CMK (cell line): Measurements from ENCODE around the gene DNAJC15.

Experiments used
- DNase-seq: peaks from one replicate; pipeline ENCODE4 v3.0.0-alpha.2; 2010; ENCODE audit warnings: low read depth

Gene DNAJC15

DNA sequence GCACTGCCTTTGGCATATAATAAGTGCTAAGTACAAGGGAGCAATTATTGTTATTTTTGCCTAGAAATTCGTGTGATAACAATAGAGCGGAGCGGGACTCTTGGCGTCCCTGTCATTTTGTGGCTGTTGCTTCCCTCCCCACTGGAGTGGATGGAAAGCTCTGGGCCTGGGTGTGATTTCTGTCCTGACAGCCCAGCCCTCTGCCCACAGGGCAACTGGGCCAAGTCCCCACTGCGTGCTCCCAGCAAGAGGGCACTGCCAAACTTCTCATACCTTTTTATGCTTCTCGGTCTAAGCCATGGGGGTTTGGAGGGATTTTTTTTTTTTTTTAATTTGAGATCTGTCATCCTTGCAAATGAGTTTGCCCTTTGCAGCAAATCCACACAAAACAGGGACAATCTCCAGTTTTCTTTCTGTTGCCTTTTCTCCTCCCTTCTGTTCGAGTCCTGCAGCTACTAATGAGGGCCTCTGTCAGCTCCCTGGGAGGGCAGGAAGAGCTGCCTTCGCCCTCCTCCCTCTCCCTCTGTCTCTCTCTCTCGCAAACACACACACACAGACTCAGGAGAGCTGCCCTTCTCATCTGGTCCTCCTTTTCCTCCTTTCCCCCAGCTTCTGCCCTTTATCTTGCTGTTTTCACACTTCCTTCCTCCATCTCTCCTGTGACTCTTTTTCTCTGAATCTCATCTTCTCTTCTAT lies 103.9 kb downstream of the DNAJC15 start:
- no peak for DNase-seq

- no peak for DNase-seq
These were observed 104.4 kb downstream of the DNAJC15 start for GRCh38 chr13:43127827-43128226.

DNA sequence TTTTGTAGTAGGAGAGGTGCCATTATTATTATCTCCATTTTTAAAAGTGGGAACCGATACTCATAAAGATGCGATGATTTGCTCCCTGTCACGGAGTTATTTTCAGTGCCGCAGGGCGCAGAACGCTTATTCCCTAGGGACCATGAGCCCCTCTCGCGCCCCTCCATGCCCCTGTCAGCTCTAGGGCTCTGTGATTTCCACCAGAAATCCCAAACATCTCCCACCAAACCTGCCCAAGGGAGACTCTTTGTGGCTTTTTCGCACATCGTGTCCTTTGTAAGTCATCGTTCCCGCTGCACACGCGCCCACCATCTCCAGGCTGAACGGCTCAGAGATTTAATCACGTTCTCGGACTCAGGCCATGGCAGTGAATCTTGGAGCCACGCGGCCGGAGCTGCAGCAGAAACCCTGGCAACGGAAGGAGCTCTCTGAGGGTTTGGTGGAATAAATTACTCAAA lies 105.1 kb downstream of the DNAJC15 start:
- no peak for DNase-seq

DNA sequence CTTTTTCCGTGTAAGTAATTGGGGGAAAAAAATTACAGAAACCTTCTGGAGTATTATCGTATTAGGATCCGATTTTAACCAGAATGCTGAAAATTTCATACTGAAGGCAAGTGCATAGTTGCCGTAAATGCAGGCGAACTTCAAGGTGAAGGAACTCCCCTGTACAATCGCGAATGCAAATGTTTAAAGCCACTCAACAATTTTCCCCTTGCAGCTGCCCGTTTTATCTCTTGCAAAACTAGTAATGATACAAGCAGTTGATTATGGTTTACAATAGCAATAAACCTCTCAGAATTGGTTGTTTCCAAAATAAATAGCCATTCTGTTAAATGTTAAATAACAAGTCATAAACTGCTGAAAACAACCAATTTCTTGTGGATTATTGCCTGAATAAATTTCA lies 105.7 kb downstream of the DNAJC15 start:
- no peak for DNase-seq

DNA sequence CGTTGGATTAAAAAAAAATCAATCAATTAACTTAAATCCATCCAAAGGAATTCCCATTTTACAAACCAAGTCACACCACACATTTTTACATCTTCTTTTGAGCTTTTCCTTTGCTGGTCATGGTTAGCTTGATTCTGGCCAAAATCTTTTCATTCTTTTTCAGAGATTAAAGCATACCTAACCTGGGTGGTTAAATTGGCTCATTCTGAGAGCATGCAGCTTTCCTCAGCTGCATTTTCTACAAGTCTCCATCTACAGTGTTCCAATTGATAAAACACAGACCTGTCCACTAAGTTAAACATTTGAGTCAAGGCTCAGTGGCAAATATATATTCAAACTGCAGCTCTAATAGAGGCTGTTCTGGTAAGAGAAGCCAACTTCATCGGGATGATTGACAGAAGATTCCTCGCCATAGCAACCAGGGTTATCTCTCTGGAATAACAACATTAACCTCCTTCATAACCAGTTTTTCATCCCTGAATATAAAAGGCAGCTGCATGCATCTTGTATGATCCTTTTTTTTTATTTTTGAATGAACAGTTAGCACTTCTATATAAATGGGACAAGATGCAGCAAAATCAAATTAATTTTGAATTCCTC lies 106.2 kb downstream of the DNAJC15 start:
- DNase-seq: no peak

GRCh38 chr13:43132257-43132656 lies 108.9 kb downstream of the DNAJC15 start:
- no peak for DNase-seq

DNA sequence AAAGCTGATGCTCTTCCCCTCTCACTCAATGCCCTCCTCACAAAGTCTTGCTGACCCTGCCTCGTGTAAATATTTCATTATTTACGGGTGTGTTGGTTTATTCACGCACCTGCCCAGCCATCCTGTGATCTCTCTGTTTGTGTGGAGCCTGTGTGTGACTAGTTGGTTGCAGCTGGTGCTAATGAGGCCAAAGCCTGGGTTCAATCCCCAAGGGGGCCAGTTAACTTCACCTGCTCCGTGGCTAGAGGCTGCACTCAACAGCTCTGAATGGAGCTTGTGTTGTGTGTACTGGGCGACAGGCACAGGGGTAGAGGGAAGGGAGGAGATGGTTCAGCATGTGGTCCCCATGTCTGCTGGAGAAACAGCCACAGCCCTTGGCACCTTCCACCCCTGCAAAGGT lies 109.5 kb downstream of the DNAJC15 start:
- no peak for DNase-seq

- no peak for DNase-seq
These were observed 110.4 kb downstream of the DNAJC15 start for GRCh38 chr13:43133792-43134191.

DNA sequence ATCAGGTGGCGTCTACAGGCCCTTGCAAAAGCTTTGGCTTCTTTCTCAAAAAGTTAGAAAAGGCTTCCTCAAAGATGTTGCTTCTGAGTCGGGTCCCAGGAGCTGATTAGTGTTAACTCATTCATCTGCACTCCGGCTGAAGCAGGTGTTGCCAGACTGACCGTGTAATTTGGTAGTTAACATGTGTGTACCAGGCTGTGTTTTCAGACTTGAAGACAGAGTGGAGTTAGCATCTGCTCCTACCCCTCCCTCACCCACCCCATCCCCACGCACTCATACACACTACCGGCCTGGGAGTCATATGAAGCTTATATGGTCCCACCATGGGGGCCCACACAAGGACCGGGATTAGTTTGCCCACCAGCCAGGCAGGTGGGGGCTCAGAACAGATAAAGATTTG lies 111.5 kb downstream of the DNAJC15 start:
- no peak for DNase-seq

DNA sequence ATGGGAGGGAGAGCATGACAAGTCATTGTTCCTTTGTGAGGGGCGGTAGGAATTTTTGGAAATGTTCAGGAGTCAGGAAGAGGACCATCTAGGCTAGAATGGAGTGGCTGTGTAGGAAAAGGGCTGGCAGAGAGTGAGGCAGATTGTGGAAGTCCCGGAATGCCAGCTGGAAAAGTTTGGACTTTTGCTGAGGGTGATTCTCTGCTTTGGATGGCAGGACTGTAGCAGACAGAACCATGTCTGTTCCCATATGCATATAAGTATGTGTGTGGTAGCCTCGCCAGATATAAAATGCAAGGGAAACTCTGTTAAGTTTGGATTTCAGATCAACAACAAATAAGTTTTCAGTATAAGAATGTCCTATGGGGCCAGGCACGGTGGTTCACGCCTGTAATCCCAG lies 112.1 kb downstream of the DNAJC15 start:
- DNase-seq: no peak

DNA sequence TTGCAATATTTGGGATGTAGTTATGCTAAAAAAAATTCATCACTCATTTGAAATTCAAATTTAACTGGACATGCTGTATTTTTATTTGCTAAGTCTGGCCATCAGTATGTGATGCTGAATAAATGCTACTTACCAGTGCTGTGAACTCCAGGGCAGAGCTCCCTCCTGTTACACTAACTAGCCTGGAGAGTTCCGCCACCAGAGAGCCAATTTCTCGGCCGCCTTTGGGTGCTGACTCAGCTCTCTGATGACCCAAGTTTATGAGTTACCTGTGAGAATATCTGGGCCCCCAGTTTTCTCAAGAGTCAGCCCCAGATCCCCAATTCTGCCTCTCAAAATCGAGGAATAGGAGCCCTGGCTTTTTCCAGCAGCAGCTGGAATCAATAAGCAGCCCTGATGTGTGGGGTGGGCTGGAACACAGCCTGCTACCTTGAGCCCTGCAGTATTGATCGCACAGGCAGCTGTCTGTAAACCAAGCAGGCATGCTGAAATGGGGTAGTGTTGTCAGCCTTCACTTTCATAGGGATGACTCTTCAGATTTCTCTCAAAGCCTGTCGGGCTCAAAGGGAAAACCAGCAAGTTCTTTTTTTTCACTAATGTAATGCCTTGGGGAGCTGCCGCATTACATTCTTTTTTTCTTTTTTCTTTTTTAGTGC lies 113.7 kb downstream of the DNAJC15 start:
- no peak for DNase-seq

GRCh38 chr13:43139211-43139610 lies 115.8 kb downstream of the DNAJC15 start:
- DNase-seq: no peak

DNA sequence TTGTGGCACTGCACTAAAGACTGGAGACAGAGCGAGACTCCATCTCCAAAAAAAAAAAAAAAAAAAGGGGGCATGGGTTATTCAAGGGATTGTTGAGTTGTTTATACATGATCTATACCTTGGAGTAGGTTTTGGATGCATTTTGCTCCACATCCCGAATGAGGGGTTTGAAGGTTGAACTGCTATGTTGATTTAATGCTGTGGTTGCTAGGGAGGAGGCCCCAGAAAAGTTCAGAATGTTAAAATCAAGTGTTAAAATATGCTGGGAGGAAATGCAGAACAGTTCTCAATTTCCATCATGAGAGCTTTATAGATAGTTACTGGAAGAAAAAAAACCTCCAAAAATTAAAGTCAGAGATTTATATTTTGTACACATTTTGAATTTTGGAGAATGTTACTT lies 116.5 kb downstream of the DNAJC15 start:
- no peak for DNase-seq

- no peak for DNase-seq
These were observed 117.6 kb downstream of the DNAJC15 start for GRCh38 chr13:43140985-43141384.

DNA sequence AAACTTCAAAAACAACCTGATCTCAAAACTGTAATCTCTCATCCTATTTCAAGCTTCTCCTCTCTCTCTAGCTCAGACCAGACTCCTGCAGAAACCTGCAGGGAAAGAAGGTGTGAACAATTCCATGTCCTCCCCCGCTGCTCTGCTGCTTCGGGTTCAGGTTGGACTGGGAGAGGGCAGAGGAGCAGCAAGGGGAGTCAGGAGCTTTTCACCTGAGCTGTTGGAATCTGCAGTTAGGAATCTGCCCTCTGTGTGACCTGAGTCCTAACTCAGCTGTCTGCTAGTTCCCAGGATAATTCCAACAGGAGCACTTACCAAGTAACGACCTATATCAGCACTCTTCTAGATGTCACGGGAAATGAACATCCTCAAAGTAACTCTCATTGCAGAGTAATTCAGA lies 118.3 kb downstream of the DNAJC15 start:
- no peak for DNase-seq

DNA sequence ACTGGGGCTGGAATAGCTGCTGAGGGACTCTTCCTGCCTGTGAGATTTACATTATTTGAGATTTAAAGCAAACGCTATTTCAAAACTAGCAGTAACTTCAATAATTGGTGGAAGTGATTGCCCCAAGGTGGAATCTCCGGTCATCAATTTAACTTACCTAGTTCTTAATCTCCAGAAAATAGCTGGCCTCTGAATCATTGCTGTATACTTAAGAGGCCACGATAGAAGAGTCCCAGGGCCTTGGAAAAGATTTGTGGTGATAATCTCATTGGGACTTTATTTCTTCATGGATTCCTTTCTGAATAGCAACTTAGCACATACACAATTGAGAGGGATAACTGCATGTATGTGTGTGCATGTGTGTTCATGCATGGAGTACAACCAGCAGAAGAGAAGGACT lies 120.2 kb downstream of the DNAJC15 start:
- DNase-seq: no peak

DNA sequence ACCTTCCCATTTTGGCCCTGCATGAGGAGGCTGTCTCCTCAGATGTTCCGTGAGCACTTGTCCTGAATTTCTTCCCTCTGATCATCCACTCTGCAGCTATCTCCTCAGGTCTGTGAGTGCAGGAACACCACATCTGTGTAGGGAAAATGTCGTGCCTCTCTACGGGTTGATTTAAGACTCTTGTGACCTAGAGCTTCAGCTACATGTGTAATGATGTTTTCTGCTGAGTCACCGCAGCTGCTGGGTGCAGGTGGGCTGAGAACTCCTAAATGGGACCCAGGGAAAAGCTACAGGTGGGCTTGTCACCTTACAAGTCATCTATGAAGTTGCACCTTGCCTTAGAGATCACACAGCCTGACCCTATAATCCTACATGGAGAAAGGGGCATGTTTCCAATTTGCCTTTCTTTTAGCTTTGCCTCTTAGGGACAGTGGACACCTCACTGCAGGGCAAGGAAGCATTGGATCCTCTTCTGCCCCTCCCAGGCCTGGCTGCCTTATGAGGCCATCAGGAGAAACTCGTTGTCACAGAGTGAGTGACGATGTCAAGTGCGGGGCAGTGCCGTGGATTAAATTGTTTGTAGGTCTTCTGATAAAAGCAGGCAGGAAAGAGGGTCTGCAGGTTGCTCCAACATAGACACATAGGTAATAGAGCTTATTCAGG lies 122.3 kb downstream of the DNAJC15 start:
- no peak for DNase-seq

- DNase-seq: no peak
These were observed 123.0 kb downstream of the DNAJC15 start for GRCh38 chr13:43146400-43146799.

- no peak for DNase-seq
These were observed 127.2 kb downstream of the DNAJC15 start for GRCh38 chr13:43150369-43151207.

DNA sequence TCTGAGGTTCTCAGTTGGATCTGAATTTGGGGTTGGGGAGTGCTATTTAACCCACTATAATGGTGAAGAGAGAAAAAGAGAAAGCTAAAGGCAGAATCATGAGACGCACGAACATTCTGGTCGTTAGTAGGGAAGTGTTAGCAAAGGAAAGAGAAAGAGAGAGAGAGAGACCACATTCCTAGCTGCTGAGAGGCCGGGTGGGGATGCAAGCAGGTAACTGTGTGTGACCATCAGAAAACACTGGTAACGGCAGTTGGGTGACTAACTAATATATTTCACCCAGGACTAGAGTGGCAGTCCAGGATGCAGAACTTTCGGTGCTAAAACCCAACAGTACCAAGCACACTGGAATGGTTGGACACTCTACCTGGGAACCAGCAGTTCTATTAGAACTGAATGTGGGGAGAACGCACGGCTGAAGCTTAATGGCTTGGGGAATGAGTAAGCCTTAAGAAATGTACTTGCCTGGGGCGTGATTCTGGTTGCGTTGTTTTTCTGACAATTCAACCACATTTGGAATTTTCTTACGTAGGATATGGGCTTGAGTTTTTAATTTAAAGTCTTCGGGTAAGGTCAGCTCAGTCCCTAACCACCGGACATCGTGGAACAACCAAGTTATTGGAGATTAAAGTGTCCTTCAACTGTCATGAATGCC lies 130.2 kb downstream of the DNAJC15 start:
- no peak for DNase-seq

- DNase-seq: no peak
These were observed 130.8 kb downstream of the DNAJC15 start for GRCh38 chr13:43154156-43154651.
